HCT116 (cell line): ENCODE data around the gene GLI3. TPM values are rescaled to one million over a fixed set of nuclear protein-coding genes. Genes with fewer than 3 reads are reported as not detected.

Experiments
- ATAC-seq: fragments of 200-7000 bp; cut with Tn5 transposase; 2 replicates; pipeline ENCODE4 v1.9.1; 2020; ENCODE audit warnings: mild to moderate bottlenecking, moderate library complexity
- BruUV-seq: library from RNA; stranded (reverse); fragments of 400-500 nt; replicated peaks from 2 replicates; lab custom pipeline; 2021; lab: Mats Ljungman, UMichigan
- CTCF ChIA-PET: fragments of 300-600 bp; sonication (Branson Sonifier 250); formaldehyde crosslinking; loops from one replicate; lab custom pipeline; 2021; ENCODE audit warnings: antibody characterized with exemption; lab: Charles Lee
- POLR2A ChIA-PET: fragments of 300-600, 350-600 bp; sonication (Branson Sonifier 250); formaldehyde crosslinking; loops from one replicate; lab custom pipeline; 2021; ENCODE audit warnings: antibody characterized with exemption; lab: Charles Lee
- RAD21 ChIA-PET, 2 experiments: fragments of 300-600 bp; sonication (Branson Sonifier 250); formaldehyde crosslinking; loops; one replicate each; lab custom pipeline; 2023; ENCODE audit warnings: low total read pairs in 2 of 2; ENCODE audit not compliant: uncharacterized antibody in 2 of 2, unreplicated experiment in 2 of 2, low non-redundant PET in 1 of 2; lab: Charles Lee
- DNase-seq: peaks from one replicate; pipeline ENCODE4 v3.0.0-alpha.2; 2010; ENCODE audit warnings: low read depth, low spot score
- H2AFZ ChIP-seq: fragments of 200-600 bp; shearing (Covaris generic), sonication (generic); 2 replicates; pipeline ENCODE4 v1.6.1; 2017; ENCODE audit warnings: low read depth, mixed run types, mixed read lengths, antibody characterized with exemption, low read length; ENCODE audit not compliant: poor library complexity, severe bottlenecking
- H3K27ac ChIP-seq: 2 replicates; pipeline ENCODE4 v1.5.1; 2012; ENCODE audit warnings: low read depth, low read length
- H3K27me3 ChIP-seq: fragments of 200-600 bp; sonication (generic); 2 replicates; pipeline ENCODE4 v1.6.1; 2016; ENCODE audit warnings: mixed run types, low read length, mixed read lengths; ENCODE audit not compliant: insufficient read depth
- H3K36me3 ChIP-seq, 2 experiments: fragments of 200-500 bp in 1 of 2; fragments of 200-600 bp in 1 of 2; sonication (Bioruptor generic) in 1 of 2; sonication (generic) in 1 of 2; 2 replicates each; pipeline versions ENCODE4 v1.5.1 to v1.6.1; 2014 to 2016; ENCODE audit warnings: low read length in 2 of 2, inconsistent platforms in 1 of 2, mixed read lengths in 1 of 2, mixed run types in 1 of 2; ENCODE audit not compliant: insufficient read depth in 2 of 2, control insufficient read depth in 1 of 2
- H3K4me1 ChIP-seq, 2 experiments: fragments of 200-600 bp in 1 of 2; sonication (generic) in 1 of 2; 2 replicates each; pipeline versions ENCODE4 v1.5.1 to v1.6.1; 2012 to 2017; ENCODE audit warnings: low read length in 2 of 2, inconsistent platforms in 1 of 2, mild to moderate bottlenecking in 1 of 2, mixed read lengths in 1 of 2, mixed run types in 1 of 2, moderate library complexity in 1 of 2; ENCODE audit not compliant: insufficient read depth in 2 of 2, control insufficient read depth in 1 of 2
- H3K4me2 ChIP-seq: fragments of 200-600 bp; sonication (generic); 2 replicates; pipeline ENCODE4 v1.6.1; 2017; ENCODE audit warnings: mixed run types, low read length, mixed read lengths
- H3K4me3 ChIP-seq, 2 experiments: fragments of 200-600 bp in 1 of 2; sonication (generic) in 1 of 2; replicated peaks in 1 of 2; 2 replicates each; pipeline ENCODE4 v1.5.1; 2011 to 2016; ENCODE audit warnings: low read length in 2 of 2, control low read depth in 1 of 2, low read depth in 1 of 2, mild to moderate bottlenecking in 1 of 2, mixed read lengths in 1 of 2, mixed run types in 1 of 2
- H3K79me2 ChIP-seq: fragments of 200-600 bp; sonication (generic); 2 replicates; pipeline ENCODE4 v1.6.1; 2017; ENCODE audit warnings: mild to moderate bottlenecking, mixed run types, low read length, moderate library complexity, mixed read lengths; ENCODE audit not compliant: insufficient read depth
- H3K9ac ChIP-seq: fragments of 200-600 bp; sonication (generic); 2 replicates; pipeline ENCODE4 v1.6.1; 2016; ENCODE audit warnings: low read length, mixed read lengths
- H3K9me2 ChIP-seq: fragments of 200-600 bp; sonication (generic), shearing (Covaris generic); 2 replicates; pipeline ENCODE4 v1.6.1; 2017; ENCODE audit warnings: mixed run types, mild to moderate bottlenecking, moderate library complexity; ENCODE audit not compliant: insufficient read depth
- H3K9me3 ChIP-seq, 2 experiments: fragments of 200-500 bp in 1 of 2; fragments of 200-600 bp in 1 of 2; sonication (Bioruptor generic) in 1 of 2; sonication (generic) in 1 of 2; 2 replicates each; pipeline ENCODE4 v1.6.1; 2014 to 2017; ENCODE audit warnings: low read length in 2 of 2, mixed read lengths in 2 of 2, inconsistent platforms in 1 of 2, low read depth in 1 of 2, mild to moderate bottlenecking in 1 of 2, mixed run types in 1 of 2, moderate library complexity in 1 of 2; ENCODE audit not compliant: control insufficient read depth in 1 of 2, insufficient read depth in 1 of 2
- H4K20me1 ChIP-seq: fragments of 200-600 bp; sonication (generic), shearing (Covaris generic); 2 replicates; pipeline ENCODE4 v1.6.1; 2017; ENCODE audit warnings: mixed run types, mild to moderate bottlenecking, moderate library complexity; ENCODE audit not compliant: insufficient read depth
- ATF3 ChIP-seq: IDR thresholded peaks from 2 replicates; pipeline ENCODE4 v1.6.1; 2012
- CEBPB ChIP-seq: IDR thresholded peaks from 2 replicates; pipeline ENCODE4 v1.6.1; 2012; ENCODE audit warnings: low read depth
- CTCF ChIP-seq, 3 experiments: fragments of 200-600 bp in 1 of 3; sonication (generic) in 1 of 3; IDR thresholded peaks in 2 of 3; conservative IDR thresholded peaks in 1 of 3; 2 replicates each; pipeline ENCODE4 v1.5.1; 2012 to 2017; ENCODE audit warnings: low read depth in 2 of 3, low read length in 2 of 3, antibody characterized with exemption in 1 of 3, borderline replicate concordance in 1 of 3, control low read depth in 1 of 3, mild to moderate bottlenecking in 1 of 3, mixed read lengths in 1 of 3, mixed run types in 1 of 3, moderate library complexity in 1 of 3; ENCODE audit not compliant: insufficient read depth in 1 of 3
- EGR1 ChIP-seq: IDR thresholded peaks from 2 replicates; pipeline ENCODE4 v1.6.1; 2012; ENCODE audit warnings: low read depth
- ELF1 ChIP-seq: IDR thresholded peaks from 2 replicates; pipeline ENCODE4 v1.6.1; 2012; ENCODE audit warnings: low read depth, borderline replicate concordance
- EZH2 ChIP-seq: fragments of 200-600 bp; sonication (generic); IDR thresholded peaks from 2 replicates; pipeline ENCODE4 v1.6.1; 2017; ENCODE audit warnings: antibody characterized with exemption, mixed run types
- EZH2phosphoT487 ChIP-seq: fragments of 200-600 bp; IDR thresholded peaks from 2 replicates; pipeline ENCODE4 v1.6.1; 2018; ENCODE audit warnings: antibody characterized with exemption, borderline replicate concordance
- JUND ChIP-seq: IDR thresholded peaks from 2 replicates; pipeline ENCODE4 v1.6.1; 2012
- MAX ChIP-seq: IDR thresholded peaks from 2 replicates; pipeline ENCODE4 v1.6.1; 2012
- RAD21 ChIP-seq: IDR thresholded peaks from 2 replicates; pipeline ENCODE4 v1.6.1; 2012; ENCODE audit warnings: low read depth, mild to moderate bottlenecking
- REST ChIP-seq: IDR thresholded peaks from 2 replicates; pipeline ENCODE4 v1.6.1; 2012; ENCODE audit warnings: low read depth
- SIN3A ChIP-seq: IDR thresholded peaks from 2 replicates; pipeline ENCODE4 v1.6.1; 2012; ENCODE audit warnings: low read depth
- SP1 ChIP-seq: IDR thresholded peaks from 2 replicates; pipeline ENCODE4 v1.6.1; 2012; ENCODE audit warnings: low read depth
- SRF ChIP-seq: IDR thresholded peaks from 2 replicates; pipeline ENCODE4 v1.6.1; 2012; ENCODE audit warnings: low read depth
- YY1 ChIP-seq: IDR thresholded peaks from 2 replicates; pipeline ENCODE4 v1.6.1; 2011; ENCODE audit warnings: low read length, low read depth, moderate library complexity, mild to moderate bottlenecking; ENCODE audit not compliant: insufficient replicate concordance; ENCODE audit errors: extremely low read depth
- ZBTB33 ChIP-seq: IDR thresholded peaks from 2 replicates; pipeline ENCODE4 v1.6.1; 2011; ENCODE audit warnings: mild to moderate bottlenecking, low read length, moderate library complexity; ENCODE audit not compliant: insufficient replicate concordance; ENCODE audit errors: extremely low read depth
- ZNF274 ChIP-seq: fragments of 200-500 bp; sonication (Bioruptor generic); IDR thresholded peaks from 2 replicates; pipeline ENCODE4 v1.6.1; 2014; ENCODE audit warnings: mild to moderate bottlenecking, low read depth, low read length, inconsistent platforms
- intact Hi-C: fragments of 100-400 bp; cut with micrococcal nuclease; formaldehyde crosslinking; loops from 2 replicates; pipeline ENCODE4 v1.10.0; 2022
- total RNA-seq: library from RNA; stranded (reverse); gene quantifications from one replicate; pipeline ENCODE4 v1.2.1, GENCODE V29; 2021; ENCODE audit not compliant: unreplicated experiment

The GLI3 gene
- total RNA-seq, 1 experiment from 2014 or later: 0.07 TPM

- Histone ChIP-seq H3K9ac (no peak overlapping the region), H3K9me2 (no peaks in the 10 kb centered on the region), H3K79me2 (no peaks in the 10 kb centered on the region), H3K9me3 (no peaks in the 10 kb centered on the region), H4K20me1 (no peaks in the 10 kb centered on the region)
- RAD21 ChIA-PET: no interaction called here
- POLR2A ChIA-PET: no interaction called here
- CTCF ChIA-PET: no interaction called here
- DNase-seq: no peak
- no TSS peak for BruUV-seq
- no peak for TF ChIP-seq ATF3
- TF ChIP-seq CTCF (IDR thresholded peaks at IDR 0.05 in 2 of 3, conservative IDR thresholded peaks at IDR 0.05 in 1 of 3; ENCODE audit: borderline replicate concordance in 1 of 3, insufficient read depth in 1 of 3, low read depth in 2 of 3, low read length in 2 of 3): no peak
- no peak for TF ChIP-seq EZH2
- no peak for TF ChIP-seq SRF
- no peak for TF ChIP-seq REST
- TF ChIP-seq EZH2phosphoT487: no peak
- no peak for TF ChIP-seq SIN3A
- no peak for TF ChIP-seq RAD21
- no peak for TF ChIP-seq ELF1
- no peak for TF ChIP-seq ZNF274
- TF ChIP-seq MAX: no peak
- TF ChIP-seq EGR1: no peak
- no peak for TF ChIP-seq CEBPB
- no peak for TF ChIP-seq JUND
- TF ChIP-seq SP1: no peak
- no peak for TF ChIP-seq ZBTB33
- TF ChIP-seq YY1: no peak
- TF ChIP-seq, all 23 proteins: peak for 0
- ATAC-seq: no peak
- Histone ChIP-seq H3K4me1 (no peaks in the 10 kb centered on the region), H3K4me2 (no peak overlapping the region), H3K27ac (no peak overlapping the region), H2AFZ (no peak overlapping the region), H3K4me3 (no peak overlapping the region), H3K27me3 (peaks cover 7% of the 10 kb centered on the region; the same call in 1 of the 2 replicates), H3K36me3 (no peaks in the 10 kb centered on the region)
- intact Hi-C loops: no loop called here
Observed at GRCh38 chr7:42046483-42046882, 190.5 kb downstream of the GLI3 start.
